NCI-H187 treated with DMSO at 0.1 percent for 48 hours (cell line): ENCODE results near the gene MACROD2.

ENCODE experiments used
- DNase-seq: peaks from one replicate; lab custom pipeline; 2025; lab: John Stamatoyannopoulos, UW

Gene MACROD2

DNA sequence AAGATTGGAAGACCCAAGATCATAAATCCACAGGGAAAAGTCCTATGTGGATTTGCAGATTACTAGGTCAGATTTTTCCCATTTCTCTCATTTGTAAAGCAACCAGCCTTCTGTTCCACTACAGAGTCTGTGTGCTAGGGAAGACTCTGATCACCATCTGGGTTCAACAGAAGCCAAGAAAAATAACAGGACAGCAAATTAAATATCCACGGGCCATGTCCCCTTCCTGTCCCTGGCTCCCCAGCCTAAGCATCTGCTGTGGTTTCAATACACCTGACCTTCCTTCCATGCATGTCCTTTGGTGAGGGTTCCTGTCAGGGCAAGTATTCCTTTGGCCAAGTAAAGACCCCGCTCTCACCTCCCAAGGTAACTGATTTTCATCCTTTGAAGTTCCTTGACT, 2019.1 kb downstream of the MACROD2 start:
- no peak for DNase-seq

DNA sequence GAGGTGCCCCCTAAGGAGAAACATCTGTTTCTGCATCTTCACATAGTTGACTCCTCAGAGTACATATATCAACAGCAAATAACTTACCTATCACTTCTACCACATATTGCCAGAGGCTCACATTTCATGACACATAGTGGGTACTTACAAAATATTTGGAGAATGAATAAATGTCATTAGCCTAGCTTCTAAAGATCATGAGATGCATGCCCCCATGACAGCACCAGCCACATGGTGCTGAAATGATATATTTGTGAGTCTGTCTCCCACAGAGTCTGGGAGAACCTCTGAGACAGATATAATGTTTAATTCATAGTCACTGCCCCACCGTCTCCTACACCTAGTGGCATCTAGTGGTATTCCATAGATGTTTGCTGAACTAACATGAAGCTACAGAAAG, 2022.3 kb downstream of the MACROD2 start:
- DNase-seq, result no peak

DNA sequence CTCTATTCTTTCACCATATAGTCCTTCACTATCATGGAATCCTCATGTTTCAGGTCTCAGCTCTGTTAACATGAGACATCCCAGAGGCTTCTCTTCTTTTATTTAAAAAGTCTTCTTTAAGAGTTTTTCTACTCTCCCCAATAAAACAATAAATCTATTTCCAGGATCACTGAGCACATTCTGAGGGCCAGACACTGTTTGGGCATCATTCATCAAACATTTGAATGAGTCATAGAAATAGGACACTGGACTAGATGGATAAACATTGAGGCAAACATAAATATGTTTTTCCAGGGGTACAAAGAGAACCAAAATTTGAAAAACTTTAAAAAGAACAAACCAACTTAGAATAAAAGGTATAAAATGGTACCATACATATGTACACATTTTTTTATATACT, 2023.6 kb downstream of the MACROD2 start:
- no peak for DNase-seq

DNA sequence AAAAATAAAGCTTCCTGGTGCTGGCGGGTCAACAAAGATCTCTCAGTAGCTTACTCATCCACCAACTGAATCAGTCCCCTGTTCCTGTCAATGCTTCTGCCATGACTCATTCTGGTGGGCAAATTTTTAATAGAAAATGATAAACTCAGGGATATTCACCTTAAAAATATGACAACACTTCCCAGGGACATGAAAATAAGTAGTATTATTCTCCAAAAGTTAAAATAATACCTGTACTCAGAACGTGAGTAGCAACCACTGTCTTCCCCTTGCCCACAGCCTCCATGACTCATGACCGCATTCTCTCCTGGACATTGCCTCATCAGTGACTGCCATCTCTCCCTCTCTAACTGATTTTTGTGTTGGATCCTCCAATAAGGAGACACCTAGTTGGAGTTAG, 2025.7 kb downstream of the MACROD2 start:
- no peak for DNase-seq

DNA sequence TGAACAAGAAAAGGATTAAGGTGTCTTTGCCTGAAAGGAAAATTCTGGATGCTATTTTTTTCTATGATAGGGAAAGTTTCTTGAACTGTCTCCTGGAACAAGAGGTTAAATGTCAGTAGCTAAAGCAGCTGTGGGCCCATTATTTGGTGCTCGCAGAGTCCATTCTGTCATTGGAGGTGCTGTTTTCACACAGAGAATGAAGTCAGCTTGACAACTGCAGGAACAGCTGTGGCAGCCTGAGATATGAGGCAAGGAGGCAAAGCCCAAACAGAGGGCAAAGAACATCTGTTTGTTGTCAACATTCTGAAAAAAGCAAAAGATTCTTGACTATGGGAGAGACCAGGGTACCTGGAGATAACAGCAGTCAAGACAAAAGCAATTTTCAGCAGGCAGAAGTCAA, 2029.8 kb downstream of the MACROD2 start:
- DNase-seq, result no peak

DNA sequence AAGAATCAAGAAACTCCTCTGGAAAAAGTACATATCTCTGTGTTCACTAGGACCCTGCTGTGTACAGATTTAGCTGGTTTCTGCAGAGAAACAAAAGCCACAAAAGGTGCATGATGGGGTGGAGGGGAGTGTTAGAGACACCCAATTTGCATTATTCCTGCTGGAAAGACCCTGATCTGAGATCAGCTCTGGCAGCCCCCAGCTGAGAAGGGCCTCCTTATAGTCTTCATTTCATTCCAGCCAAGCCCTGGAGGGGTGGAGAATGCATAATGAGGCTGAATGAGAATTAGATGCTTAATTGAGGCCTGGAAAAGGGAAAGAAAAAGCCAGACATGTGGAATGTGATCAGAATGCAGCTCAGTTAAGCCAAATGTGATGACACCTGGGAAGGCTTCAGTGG, 2032.4 kb downstream of the MACROD2 start:
- no peak for DNase-seq

DNA sequence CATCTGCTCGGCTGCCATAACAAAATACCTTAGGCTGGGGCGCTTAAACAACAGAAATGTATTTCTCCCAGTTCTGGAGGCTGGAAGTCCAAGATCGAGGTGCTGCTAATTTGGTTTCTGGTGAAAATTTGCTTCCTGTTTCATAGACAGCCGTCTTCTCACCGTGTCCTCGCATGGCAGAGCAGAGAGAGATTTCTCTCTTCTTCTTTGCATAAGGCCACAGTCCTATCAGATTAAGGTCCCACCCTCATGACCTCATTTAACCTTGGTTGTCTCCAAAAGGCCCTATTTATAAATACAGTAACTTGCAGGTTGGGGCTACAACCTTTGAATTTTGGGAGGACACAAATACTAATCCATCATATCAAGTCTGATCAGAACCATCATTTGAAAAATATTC, 2033.6 kb downstream of the MACROD2 start:
- DNase-seq, result no peak

DNA sequence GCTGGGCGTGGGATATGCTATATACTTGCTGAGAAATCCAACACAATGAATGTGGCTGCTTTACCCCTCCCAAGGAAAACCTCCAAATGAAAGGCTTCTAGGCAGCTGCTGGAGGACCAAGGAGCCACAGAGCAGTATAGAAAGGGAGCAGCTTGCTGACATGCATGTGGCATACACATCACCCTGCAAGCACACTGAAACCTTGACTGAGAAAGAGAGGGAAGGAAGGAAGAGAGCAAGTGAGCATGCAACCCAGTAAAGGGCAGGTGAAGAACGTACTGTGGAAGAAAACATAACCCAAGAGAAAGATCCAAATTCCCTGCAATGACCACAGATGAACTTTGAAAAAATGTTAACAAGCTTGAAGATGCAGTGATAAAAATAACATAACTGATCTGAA, 2034.9 kb downstream of the MACROD2 start:
- no peak for DNase-seq

DNA sequence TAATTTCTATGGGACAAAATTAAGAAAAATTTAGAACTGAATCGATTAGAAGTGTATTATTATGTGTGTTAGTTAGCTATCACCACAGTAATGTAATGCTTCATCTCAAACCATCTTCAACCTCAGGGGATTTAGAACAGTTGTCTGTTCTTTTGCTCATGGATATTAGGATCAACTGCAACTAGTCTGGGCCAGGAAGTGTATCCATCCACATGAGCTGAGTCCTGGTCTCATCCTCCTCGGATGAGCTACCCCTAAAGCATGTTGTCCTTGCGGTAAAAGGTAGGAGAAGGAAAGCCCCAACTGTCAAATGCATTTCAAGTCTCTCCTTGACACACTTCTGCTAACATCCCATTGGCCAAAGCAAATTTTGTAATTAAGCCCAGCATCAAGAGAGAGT, 2040.3 kb downstream of the MACROD2 start:
- no peak for DNase-seq

DNA sequence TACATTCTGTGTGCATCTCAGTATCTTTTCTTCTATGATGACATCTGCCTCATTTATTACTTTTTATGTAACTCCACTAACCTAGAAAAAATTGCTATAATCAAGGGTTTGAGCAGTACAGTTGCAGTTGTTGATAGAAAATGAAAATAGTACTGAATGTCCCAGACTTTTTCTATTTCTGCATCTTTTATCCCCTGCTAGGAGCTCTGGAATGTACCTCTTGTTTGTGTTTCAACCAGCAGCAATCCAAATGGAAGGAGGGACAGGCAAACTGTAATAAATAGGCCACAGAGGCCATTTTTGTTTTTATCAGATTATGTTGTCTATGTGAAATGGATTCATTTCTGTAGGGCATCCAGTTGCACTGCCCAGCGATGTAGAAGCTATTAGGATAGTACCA, 2041.0 kb downstream of the MACROD2 start:
- no peak for DNase-seq

DNA sequence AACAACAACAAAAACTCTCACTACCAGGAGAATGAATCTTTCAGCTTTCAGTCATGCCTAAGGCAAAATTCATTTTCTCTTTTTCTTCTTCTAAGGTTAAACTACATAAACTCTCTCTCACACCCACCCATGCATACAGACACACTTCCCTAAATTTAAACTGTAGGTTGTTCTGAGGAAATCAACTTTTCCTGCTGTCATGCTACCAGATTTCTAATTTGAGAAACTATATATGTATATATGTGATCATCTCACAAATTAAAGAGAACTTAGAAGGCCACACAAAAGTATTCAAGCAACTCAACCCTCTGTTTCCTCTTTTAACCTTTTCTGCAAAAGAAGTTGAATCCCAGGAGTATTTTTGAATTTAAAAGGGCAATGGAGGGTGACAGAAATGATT, 2045.4 kb downstream of the MACROD2 start:
- DNase-seq, result no peak

DNA sequence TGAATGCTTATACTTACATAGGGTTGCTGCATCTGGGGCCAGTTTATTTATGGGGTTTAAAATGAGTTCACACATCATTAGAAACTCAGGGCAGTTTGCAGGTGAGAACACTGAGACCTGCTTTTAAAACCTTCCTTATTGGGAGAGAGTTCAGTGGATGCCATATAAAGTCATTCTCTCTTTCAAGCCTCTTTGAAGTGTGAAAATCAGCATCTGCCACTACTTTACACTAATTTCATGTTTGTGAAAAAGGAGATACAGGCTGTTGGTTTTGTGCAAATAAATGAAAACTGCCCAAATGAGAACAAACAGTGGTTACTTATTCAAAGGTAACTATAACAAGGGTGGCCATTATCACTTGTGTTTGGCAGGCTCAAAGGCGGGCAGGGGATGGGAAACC, 2047.4 kb downstream of the MACROD2 start:
- no peak for DNase-seq

DNA sequence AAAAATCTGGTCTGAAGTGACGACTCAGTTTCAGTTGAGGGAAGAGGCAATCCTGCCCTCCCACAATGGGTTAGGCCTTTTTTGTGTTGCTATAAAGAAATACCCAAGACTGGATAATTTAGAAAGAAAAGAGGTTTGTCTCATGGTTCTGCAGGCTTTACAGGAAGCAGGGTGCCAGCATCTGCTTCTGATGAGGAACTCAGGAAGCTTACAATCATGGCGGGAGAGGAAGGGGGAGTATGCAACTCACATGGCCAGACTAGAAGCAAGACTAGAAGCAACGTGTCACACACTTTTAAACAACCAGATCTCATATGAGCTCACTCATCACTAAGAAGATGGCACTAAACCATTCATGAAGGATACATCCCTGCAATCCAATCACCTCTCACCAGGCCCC, 2048.6 kb downstream of the MACROD2 start:
- no peak for DNase-seq

DNA sequence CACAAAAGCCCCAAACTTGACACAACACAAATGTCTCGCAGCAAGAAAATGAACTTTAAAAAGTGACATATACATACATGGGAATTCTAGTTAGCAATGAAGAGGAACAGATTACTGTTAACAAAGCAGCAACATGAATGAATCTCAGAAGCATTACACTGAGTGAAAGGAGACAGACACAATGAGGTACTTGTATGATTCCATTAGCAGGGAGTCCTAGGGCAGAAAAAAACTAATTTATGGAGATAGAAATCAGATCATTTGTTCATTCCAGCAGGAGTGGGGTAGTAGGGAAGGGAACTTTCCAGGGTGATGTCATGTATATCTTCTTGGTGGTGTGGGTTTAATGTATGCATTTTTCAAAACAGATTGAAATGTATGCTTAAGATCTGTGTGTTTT, 2053.6 kb downstream of the MACROD2 start:
- no peak for DNase-seq

DNA sequence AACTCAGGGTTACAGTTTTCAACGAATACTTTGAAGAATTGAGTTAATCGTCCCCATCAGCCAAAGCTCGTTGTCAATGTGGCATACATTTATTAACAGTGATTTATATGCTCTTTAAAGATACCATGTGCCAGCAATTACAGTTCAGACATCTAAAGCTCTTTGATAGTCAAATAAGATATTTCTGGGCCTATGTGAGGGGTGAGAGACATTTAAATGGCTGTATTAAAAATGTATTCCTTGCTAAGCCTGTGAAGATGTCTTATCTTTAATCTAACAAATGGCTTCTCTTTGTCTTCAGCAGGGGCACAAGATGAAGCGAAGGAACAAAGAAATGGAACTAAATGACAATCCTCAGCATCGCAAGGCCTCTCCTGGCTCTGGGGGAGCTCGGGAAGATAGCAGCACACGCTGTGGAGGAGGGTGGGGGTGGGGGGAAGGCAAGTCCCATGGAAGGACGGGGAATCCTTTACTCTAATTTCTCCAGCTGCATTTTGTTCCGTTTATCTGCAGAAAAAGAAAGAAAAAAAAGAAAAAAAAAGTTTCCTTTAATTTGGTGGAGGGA, 2054.3 kb downstream of the MACROD2 start:
- DNase-seq, result no peak

DNA sequence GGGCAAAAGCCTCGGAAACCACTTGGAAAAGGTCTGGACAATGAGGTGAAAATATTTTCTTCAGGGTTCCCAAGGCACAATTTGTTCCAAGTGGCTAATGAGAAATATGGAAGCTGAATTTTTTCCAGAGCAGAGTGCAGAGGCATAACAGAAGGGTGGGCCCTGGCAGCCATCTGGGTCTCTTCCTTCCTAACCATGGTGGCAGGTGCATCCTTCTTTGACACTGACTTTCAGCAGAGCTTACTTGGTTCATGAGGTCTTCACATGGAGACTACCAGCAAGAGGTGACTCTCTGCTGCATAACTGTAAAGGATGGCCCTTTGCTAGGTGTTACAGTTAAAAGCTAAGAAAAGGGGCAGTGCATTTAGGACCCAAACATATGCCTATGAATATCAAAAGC, 2055.1 kb downstream of the MACROD2 start:
- no peak for DNase-seq

DNA sequence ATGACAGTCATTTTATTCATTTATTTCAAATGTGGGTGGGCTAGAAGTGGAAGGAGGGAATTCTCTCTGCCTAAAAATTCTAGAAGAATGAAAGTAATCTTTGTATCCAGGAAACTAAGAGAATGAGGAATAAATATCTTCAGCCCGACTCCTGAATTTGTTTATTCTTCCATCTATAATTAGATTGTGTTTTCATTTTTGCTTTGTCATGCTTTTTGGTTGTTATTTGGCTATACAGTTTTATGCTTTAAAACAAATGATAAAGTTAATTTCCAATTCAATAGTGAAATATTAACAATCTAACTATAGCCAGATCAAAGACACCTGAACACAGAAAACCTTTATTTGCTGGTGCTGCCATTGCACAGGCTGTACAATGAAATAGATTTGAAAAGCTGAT, 2056.7 kb downstream of the MACROD2 start:
- no peak for DNase-seq

DNA sequence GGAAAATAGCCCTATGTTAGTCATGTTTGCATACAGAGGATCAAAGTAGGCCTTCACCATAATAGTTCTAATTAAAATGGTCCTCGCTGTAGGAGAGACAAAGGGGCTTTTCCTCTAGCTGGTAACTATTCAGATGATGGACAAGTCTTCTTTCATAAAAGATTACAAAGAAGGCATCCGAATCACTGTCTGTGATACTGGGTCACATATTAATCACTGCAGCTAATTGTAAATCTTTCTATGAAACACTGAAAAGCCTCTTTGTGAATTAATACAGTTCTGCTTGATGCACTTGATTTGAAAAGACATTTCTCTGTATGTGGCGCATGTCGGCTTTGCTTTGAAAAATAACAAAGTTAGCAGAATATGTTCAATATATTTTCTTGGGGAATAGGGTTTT, 2057.1 kb downstream of the MACROD2 start:
- DNase-seq, result no peak

DNA sequence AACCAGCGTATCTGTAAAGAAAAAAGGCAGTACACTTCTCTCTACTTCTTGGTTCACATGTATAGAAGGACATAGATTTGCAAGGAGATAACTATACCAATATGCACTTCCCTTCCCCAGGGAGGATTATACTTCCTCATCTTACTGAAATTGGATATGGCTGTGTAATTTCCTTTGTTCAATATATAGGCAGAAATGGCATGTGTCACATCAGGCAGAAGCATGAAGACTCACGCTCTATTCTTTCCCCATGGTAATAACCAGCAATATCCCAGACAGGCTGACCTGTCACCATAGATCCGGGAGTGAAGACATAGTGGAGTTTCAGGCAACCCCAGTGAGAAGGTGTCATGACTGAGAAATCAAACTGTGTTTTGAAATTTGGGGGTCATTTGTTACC, 2059.7 kb downstream of the MACROD2 start:
- no peak for DNase-seq

DNA sequence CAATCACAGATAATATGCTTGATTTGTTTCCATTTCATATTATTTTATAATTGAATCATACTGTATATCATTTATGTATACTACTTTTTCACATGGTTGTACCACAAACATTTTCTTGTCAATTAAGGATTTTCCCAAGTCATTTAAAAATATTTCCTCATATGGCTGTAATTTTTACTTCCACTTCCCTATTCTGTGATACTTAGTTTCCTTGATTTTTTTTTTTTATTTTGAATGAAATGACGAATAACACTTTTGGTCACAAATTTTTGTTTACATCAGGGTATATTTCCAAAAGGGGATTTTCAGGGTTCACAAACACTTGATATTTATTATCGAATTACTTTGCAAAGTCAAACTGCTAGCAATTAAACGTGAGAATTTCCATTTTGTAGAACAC, 2062.3 kb downstream of the MACROD2 start:
- DNase-seq, result no peak

DNA sequence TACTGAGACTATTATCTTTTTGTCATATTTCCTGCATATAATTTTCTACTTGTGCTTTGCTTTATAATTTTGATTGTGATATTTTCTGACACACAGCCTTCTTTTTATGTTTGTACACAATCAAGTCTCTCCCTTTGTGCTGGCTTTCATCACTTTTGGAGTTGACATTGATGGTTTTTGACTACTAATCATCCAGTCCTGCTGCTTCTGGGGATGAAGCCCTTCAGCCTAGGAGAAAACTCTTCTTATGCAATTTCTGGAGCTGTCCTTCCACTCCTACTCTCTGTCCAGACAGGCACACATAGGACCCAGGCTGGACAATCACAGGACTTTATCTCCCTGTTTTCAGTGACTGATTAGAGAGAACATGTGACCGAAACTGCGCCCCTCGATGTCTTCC, 2063.0 kb downstream of the MACROD2 start:
- no peak for DNase-seq

DNA sequence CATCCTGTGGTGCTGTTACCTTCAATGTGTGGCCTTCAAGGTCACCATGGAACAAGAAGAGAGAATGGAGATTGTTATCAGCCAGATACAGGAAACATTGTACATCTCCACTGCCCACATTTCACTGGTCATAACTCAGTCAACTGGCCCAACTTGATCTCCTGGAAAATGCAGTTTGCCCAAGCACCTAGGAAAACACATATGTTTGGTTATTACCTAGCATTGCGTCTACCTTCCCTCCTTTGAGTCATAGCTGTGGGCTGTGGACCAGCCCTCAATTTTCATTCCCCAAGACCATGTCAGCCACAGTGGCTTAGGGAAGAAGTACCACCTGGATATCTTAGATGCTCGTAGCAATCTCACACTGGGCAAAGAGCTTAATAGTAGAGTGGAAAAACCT, 2064.5 kb downstream of the MACROD2 start:
- DNase-seq, result no peak

DNA sequence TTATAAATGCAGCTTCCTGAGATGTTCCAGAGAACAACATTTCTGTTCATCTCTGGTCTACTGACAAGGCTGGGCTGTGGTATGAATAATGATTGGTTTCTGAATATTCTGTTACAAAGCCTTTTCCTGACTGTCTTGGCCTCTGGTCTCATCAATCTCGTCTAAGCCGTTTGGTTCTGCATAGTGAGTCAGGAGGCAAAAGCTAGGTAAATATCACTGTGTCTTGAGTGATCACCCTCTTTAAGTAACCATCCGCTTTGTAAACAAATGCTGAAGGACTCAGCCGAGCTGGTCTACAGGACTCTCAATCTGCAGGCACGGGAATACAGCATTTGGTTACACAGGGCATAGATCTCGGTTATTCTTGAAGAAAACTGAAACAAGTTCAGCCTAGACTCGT, 2066.0 kb downstream of the MACROD2 start:
- DNase-seq, result no peak

DNA sequence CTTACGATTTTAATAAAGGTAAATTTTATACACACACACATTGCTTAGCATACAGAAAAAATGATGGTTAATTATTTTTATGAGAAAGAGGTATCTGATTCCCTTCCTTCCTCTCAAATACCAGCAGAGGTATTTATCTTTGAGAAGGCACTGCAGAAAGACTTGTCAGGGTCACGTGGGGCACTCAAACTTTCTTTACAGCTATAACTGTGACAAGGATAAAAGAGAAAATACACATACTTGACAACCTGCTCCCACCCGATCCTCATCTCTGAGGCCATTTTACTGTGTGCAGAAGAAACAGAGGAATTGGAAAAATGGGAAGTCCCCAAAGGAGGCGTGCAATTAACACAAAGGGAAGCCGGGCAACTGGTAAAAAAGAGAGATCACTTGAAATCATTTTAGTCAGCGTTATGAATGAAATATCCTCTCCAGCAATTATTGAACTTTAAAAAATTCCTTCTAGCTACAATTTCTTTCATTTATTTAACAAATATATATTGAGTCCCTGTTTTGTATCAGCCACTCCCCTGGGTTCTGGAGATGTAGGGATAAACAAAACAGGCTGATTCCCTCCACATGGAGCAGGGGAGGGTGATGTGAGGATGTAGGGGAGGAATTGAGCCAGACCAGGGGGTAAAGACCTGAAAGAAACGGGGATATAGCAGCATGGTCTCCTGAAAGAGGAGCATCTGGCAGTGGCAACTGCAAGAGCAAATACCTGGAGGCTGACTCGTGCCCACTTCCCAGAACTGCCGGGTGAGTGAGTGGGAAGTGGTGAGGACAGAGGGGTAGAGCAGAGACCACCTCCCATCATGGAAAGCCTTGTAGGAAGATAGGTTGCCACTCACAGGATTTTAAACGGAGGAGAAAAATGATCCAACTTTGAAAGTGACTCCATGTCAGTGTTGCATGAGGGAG, 2067.6 kb downstream of the MACROD2 start:
- no peak for DNase-seq
